HepG2 (cell line): ENCODE data around the gene CFAP97D1. TPM values are rescaled to one million over a fixed set of nuclear protein-coding genes. Genes with fewer than 3 reads are reported as not detected.

Experiments used
- ARID2 ChIP-seq: sonication (generic); formaldehyde crosslinking; IDR thresholded peaks from 2 replicates; pipeline ENCODE4 v1.8.1; 2022; ENCODE audit warnings: mild to moderate bottlenecking, missing genetic modification reagents, borderline replicate concordance
- CREB1 ChIP-seq, 2 experiments: fragments of 450-650 bp in 1 of 2; IDR thresholded peaks; 2 replicates each; pipeline ENCODE4 v1.6.1; 2016 to 2017; ENCODE audit warnings: control low read depth in 1 of 2, mild to moderate bottlenecking in 1 of 2, missing compliant biosample characterization in 1 of 2, missing genetic modification characterization in 1 of 2
- GATA4 ChIP-seq: sonication (generic); IDR thresholded peaks from 2 replicates; pipeline ENCODE4 v1.6.1; 2016; ENCODE audit warnings: antibody characterized with exemption, low read depth, borderline replicate concordance
- GPN1 ChIP-seq: sonication (generic); formaldehyde crosslinking; IDR thresholded peaks from 2 replicates; pipeline ENCODE4 v1.5.1; 2020; ENCODE audit warnings: missing genetic modification reagents, borderline replicate concordance
- HNRNPLL ChIP-seq: fragments of 200-400 bp; formaldehyde crosslinking; IDR thresholded peaks from 2 replicates; pipeline ENCODE4 v1.6.1; 2017; ENCODE audit warnings: mild to moderate bottlenecking, low read depth, low read length; ENCODE audit not compliant: poor library complexity, severe bottlenecking
- KDM2A ChIP-seq: sonication (generic); formaldehyde crosslinking; IDR thresholded peaks from 2 replicates; pipeline ENCODE4 v1.4.0; 2020; ENCODE audit warnings: low read depth, missing genetic modification reagents, borderline replicate concordance
- MBNL3 ChIP-seq: fragments of 250-450 bp; sonication (Bioruptor Pico); conservative IDR thresholded peaks from 2 replicates; pipeline ENCODE4 v1.8.0; 2022; ENCODE audit warnings: mild to moderate bottlenecking, inconsistent platforms
- SALL1 ChIP-seq: sonication (generic); formaldehyde crosslinking; IDR thresholded peaks from 2 replicates; pipeline ENCODE4 v1.8.0; 2022; ENCODE audit warnings: mild to moderate bottlenecking, missing genetic modification reagents
- ZBTB21 ChIP-seq: sonication (generic); formaldehyde crosslinking; IDR thresholded peaks from 2 replicates; pipeline ENCODE4 v1.4.0; 2020; ENCODE audit warnings: missing genetic modification reagents
- ZBTB38 ChIP-seq: sonication (generic); formaldehyde crosslinking; IDR thresholded peaks from 2 replicates; pipeline ENCODE4 v1.5.1; 2020; ENCODE audit warnings: mild to moderate bottlenecking, missing genetic modification reagents
- ZNF616 ChIP-seq: sonication (generic); formaldehyde crosslinking; IDR thresholded peaks from 2 replicates; pipeline ENCODE4 v1.5.0; 2020; ENCODE audit warnings: low read depth, mild to moderate bottlenecking, missing genetic modification reagents
- ZNF713 ChIP-seq: sonication (generic); formaldehyde crosslinking; IDR thresholded peaks from 2 replicates; pipeline ENCODE4 v1.4.0; 2020; ENCODE audit warnings: mild to moderate bottlenecking, missing genetic modification reagents
- polyA plus RNA-seq, 8 experiments: library from polyadenylated mRNA; depleted of rRNA in 3 of 8; stranded (reverse) in 7 of 8; unstranded in 1 of 8; fragments of >200 nt; fragmentation: Illumina TruSeq in 4 of 8; extraction: Trizol in 4 of 8; gene quantifications; 2 replicates each; pipeline versions ENCODE4 v1.2.1 to v1.2.3, GENCODE V29; 2011 to 2016; ENCODE audit warnings: low read depth in 4 of 8, missing spikeins in 1 of 8, mixed read lengths in 1 of 8; ENCODE audit not compliant: insufficient read depth in 1 of 8
- total RNA-seq, 5 experiments: library from RNA; depleted of rRNA; stranded (reverse); fragments of >200 nt; fragmentation: Illumina TruSeq; extraction: Trizol; gene quantifications; 2 replicates each; pipeline ENCODE4 v1.2.3, GENCODE V29; 2016; ENCODE audit warnings: low read depth in 1 of 5
- TF ChIP-seq, protein P1 (sequence below): sonication (generic); formaldehyde crosslinking; IDR thresholded peaks from 2 replicates; pipeline ENCODE4 v1.4.0; 2020; ENCODE audit warnings: missing genetic modification reagents, borderline replicate concordance
- TF ChIP-seq, protein P2 (sequence below): sonication (generic); formaldehyde crosslinking; IDR thresholded peaks from 2 replicates; pipeline ENCODE4 v1.4.0; 2020; ENCODE audit warnings: missing genetic modification reagents
- TF ChIP-seq, protein P3 (sequence below): fragments of 450-650 bp; IDR thresholded peaks from 2 replicates; pipeline ENCODE4 v1.6.1; 2017

Gene CFAP97D1
- total and polyA plus RNA-seq, 2 of the 13 experiments (the other 11 are each of a cell fraction or from before 2014, with no cell fraction given), result 0.02 TPM; not detected in 1

DNA sequence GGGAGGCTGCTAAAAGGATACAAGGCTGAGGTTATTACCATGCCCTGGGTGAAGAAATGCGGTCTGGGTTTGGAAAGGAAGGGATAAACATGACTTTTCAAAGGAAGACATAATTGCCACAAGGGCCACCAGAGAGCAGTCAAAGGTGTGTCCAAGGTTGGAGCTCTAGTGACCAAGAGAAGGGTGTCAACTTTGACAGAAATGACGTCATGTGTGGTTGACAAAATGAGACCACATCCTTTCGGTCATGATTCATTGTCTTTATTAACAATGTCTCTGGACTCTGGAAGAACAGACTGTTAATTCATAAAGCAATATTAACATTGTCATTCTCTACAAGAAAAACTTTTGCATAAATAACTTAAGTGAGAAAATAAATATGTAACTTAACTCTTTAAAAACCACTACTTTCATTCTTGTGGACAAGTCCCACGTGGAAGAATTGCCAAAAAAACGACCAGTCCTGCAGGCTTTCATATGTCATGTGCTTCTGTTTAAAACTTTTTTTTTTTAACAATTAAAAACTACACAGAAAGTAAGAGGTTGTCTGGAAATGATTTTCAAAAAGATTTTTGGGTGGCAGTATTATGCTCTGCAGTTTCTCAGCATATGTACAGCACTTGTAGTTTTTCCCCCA lies 26.6 kb upstream of the CFAP97D1 start (continued):
- no peak for TF ChIP-seq KDM2A (CRISPR knock-in tag)
- no peak for TF ChIP-seq MBNL3 (CRISPR knock-in tag)
- TF ChIP-seq, protein P1, sequence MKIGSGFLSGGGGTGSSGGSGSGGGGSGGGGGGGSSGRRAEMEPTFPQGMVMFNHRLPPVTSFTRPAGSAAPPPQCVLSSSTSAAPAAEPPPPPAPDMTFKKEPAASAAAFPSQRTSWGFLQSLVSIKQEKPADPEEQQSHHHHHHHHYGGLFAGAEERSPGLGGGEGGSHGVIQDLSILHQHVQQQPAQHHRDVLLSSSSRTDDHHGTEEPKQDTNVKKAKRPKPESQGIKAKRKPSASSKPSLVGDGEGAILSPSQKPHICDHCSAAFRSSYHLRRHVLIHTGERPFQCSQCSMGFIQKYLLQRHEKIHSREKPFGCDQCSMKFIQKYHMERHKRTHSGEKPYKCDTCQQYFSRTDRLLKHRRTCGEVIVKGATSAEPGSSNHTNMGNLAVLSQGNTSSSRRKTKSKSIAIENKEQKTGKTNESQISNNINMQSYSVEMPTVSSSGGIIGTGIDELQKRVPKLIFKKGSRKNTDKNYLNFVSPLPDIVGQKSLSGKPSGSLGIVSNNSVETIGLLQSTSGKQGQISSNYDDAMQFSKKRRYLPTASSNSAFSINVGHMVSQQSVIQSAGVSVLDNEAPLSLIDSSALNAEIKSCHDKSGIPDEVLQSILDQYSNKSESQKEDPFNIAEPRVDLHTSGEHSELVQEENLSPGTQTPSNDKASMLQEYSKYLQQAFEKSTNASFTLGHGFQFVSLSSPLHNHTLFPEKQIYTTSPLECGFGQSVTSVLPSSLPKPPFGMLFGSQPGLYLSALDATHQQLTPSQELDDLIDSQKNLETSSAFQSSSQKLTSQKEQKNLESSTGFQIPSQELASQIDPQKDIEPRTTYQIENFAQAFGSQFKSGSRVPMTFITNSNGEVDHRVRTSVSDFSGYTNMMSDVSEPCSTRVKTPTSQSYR (CRISPR knock-in tag), result no peak
- peak; percentile 96 for TF ChIP-seq CREB1 (IDR thresholded peaks at IDR 0.05)
- TF ChIP-seq CREB1 (CRISPR knock-in tag; IDR thresholded peaks at IDR 0.05), result no peak
- TF ChIP-seq, protein P2, sequence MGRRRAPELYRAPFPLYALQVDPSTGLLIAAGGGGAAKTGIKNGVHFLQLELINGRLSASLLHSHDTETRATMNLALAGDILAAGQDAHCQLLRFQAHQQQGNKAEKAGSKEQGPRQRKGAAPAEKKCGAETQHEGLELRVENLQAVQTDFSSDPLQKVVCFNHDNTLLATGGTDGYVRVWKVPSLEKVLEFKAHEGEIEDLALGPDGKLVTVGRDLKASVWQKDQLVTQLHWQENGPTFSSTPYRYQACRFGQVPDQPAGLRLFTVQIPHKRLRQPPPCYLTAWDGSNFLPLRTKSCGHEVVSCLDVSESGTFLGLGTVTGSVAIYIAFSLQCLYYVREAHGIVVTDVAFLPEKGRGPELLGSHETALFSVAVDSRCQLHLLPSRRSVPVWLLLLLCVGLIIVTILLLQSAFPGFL, result no peak
- no peak for TF ChIP-seq ARID2 (CRISPR knock-in tag)
- no peak for TF ChIP-seq ZNF713 (CRISPR knock-in tag)
- 0 out of 2 replicates have a peak, but pooled peaks have one; percentile 47 for TF ChIP-seq ZBTB21
- no peak for TF ChIP-seq ZBTB38 (CRISPR knock-in tag)
- TF ChIP-seq, protein P3, sequence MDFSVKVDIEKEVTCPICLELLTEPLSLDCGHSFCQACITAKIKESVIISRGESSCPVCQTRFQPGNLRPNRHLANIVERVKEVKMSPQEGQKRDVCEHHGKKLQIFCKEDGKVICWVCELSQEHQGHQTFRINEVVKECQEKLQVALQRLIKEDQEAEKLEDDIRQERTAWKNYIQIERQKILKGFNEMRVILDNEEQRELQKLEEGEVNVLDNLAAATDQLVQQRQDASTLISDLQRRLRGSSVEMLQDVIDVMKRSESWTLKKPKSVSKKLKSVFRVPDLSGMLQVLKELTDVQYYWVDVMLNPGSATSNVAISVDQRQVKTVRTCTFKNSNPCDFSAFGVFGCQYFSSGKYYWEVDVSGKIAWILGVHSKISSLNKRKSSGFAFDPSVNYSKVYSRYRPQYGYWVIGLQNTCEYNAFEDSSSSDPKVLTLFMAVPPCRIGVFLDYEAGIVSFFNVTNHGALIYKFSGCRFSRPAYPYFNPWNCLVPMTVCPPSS, result no peak
- TF ChIP-seq SALL1 (CRISPR knock-in tag), result no peak
- TF ChIP-seq HNRNPLL, result no peak
- TF ChIP-seq GATA4, result no peak
- no peak for TF ChIP-seq GPN1 (CRISPR knock-in tag)
- TF ChIP-seq ZNF616 (CRISPR knock-in tag), result no peak
